Medulla oblongata (tissue), 1 donor: Measurements from ENCODE around the gene CD300LD.
"Not testable (repeated sequence)": the region's sequence is repeated elsewhere in the genome, so short reads cannot be mapped to it uniquely, and the experiment has no call there.

Source experiments
- DNase-seq: peaks from one replicate; pipeline ENCODE4 v3.0.0-alpha.2; 2015; ENCODE audit errors: extremely low spot score

The CD300LD gene

DNA sequence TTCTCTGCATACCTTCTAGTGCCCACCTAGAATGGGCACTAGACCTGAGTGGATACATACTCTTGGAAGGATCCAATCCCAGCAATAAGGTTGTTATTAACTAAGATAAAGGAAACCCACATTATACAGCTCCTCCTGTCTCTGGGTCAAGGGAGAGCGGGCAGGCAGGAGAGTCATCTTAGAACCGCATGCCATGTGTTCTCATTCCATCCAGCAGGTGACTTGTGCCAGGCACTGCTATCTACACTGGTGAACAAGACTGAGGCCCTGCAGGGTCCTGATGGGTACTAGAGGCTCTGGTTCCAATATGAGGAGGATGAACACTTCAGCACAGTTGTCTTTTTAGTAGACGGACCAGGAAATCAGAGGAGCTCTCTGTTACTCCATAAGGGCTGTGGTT, 18.9 kb downstream of the CD300LD start:
- DNase-seq: no peak

DNA sequence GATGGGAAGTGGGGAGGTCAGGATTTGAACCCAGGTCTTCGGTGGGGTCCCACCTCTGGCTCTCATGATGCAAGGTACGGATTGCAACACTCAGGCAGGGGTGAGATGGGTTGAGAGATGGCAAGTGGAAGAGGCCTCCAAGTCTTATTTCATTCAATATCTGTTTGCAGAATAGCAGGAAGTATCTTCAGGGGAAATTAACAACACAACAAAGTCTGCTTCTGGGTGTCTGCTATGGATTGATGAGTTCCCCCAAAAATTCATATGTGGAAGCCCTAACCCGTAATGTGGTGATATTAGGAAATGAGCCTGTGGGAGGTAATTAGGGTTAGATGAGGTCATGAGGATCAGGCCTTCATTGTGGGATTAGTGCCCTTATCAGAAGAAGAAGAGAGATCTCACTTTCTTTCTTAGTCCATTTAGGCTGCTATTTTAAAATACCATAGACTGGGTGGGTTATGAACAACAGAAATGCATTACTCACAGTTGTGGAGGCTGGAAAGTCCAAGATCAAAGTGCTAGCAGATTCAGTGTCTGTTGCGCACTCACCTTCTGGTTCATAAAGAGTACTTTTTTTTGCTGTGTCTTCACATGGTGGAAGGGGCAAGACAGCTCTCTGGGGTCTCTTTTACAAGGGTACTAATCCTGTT, 20.3 kb downstream of the CD300LD start:
- no peak for DNase-seq

DNA sequence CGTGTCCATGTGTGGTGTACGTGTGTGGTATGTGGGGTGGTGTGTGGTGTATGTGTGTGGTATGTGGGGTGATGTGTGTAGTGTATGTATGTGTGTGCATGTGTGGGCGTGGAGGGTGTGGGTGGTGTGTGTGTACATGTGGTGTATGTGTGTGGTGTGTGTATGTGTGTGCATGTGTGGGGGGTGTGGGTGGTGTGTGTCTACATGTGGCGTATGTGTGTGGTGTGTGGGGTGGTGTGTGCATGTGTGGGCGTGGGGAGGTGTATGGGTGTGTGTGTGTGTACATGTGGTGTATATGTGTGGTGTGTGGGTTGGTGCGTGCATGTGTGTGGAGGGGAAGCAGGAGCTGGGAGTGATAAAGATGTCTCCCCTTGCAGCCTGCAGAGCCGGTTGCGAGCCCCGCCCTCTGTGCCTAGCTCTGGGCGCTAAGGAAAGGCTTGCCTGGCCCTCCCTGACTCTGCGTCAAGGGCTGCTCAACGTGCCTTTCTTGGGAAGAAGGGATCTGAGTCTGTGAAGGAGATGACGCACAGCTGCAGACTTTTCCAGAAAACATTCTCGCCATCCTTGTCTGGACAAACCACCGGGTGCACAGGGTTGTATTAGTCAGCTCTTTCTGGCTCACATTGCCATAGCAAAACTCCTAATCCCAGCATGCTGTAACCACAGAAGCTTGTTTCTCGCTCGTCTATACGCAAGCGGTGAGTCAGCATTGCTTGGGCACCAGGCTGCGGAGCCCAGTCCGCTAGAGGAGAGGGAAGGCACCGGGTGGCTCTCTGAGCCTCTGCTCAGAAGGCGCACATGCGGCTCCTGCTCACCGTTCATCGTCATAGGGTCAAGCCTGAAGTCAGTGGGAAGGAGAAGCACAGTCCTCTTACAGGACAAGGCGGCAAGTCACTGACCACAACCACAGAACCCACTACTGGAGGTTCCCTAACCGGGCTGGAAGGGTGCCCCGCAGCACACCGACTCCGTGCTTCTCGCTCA, 22.8 kb downstream of the CD300LD start:
- DNase-seq: peak; percentile 20

DNA sequence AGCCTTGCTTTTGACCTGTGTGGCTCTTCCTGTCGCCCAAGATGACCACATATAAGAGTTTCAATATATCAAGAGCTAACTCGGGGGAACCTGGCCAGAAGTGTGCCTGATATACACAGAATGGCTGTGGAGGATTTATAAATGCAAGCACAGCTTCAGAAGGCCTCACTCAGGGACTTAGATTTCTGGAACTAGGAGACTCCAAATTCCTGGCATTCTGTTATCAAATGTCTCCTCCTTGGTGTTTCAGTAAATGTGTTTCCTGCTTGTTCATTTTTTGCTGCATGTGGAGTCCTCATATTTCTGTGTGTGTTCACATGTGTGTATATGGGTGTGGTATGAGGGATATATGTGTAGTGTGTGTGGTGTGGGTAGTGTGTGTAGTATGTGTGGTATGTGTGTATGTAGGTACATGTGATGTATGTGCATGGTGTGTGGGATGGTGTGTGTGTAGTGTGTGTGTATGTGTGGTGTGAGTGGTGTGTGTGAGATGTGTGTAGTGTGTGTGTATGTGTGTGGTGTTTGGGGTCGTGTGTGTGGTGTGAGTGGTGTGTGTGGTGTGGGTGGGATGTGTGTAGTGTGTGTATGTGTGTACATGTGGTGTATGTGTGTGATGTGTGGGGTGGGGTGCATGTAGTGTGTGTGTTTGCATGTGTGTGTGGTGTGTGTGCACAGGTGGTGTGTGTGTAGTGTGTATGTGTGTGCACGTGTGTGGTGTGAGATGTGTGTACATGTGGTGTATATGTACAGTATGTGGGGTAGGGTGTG, 23.8 kb downstream of the CD300LD start:
- DNase-seq: no peak

DNA sequence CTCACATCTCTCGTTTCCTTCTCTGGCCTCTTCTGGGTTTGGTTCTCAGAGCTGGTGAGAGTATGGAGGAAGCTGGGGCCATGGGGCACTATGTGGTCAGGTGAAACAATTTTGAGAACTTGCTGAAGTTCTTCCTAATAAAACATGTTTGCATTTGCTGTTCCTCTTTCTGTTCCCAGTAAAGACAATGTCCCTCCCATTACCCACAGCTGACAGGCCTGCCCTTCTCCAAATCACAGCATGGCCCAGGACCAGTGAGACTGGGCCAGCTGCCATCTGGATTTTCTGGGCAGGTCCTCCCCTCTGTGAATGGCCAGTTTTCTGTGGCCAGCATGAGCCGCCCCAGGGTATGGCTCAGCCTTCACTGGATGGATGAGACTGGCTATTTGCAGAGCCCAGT, 24.7 kb downstream of the CD300LD start, which contains the start of gene CD300H:
CD300H (minus strand) TSS at position 113 of the 400 bp plus-strand sequence.
- peak; percentile 61 for DNase-seq

DNA sequence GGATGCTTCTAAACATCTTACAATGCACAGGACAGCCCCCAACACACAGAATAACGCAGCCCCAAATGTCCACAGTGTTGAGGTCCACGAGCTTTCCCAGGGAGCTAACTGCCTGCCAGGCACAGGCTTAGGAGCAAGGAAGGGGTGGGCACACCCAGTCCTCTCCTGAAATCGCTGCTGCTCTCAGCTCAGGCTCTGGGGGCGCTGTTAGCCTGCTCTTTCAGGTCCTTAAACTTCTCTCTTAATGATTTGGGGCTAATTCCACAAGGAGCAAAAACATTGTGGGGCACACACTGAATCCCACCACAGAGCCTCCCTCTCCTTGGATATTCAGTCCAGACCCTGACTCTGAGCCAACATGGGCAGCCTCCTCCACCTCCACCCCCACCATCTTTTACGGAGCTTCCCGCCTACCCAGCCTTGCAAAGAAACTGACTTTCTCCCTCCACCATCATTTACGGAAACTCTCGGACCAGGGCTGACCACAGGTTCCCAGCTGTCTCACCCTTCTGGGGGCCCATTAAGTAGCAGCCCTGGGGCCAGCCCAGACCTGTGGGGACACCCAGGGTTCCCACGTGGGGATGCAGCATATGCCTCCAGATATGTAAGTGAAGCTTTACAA, 25.8 kb downstream of the CD300LD start:
- no peak for DNase-seq

DNA sequence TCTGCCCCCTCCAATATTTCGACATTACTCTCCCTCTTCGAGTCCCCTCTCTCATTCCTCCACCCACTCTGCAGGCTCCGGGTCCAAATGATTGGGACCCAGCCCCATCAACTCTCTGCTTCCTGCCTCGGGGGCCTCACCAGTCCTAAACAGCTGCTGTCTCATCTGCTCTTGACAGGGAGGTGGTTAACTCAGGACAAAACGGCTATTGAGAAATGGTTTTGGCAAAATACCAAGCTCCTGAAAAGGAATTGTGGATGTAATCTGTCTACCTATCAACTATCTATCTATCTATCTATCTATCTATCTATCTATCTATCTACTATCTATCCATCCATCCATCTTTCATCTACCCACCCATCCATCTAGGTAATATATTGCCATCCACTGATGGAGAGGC, 27.0 kb downstream of the CD300LD start:
- no peak for DNase-seq

DNA sequence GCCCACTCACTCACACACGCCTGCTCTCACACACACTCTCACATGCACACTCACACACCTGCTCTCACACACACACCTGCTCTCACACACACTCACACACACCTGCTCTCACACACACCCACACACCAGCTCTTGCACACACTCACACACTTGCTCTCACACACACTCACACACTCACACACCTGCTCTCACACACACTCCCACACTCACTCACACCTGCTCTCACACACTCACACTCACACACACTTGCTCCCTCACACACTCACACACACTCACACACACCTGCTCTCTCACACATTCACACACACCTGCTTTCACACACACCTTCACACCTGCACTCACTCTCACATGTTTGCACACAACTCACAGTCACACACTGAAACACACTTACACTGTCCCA, 28.7 kb downstream of the CD300LD start:
- DNase-seq: no peak

DNA sequence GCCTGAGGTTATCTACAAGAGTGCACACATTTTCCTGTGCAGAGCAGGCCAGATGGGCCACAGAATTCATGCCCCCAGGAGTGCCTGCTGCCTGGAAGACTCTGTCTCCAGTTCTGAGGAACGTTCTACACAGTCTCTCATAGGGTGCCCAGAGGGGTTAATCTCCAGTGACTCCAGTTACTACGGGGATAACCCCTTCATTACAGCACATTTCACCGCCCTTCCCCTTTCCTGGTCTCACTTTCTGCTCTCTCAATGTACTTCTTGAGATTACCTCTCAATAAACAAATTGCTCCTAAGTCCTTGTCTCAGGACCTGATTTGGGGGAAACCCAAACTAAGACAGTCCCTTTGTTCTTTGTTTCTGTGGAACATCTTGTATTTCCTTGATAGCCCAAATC, 30.5 kb downstream of the CD300LD start:
- DNase-seq: no peak

DNA sequence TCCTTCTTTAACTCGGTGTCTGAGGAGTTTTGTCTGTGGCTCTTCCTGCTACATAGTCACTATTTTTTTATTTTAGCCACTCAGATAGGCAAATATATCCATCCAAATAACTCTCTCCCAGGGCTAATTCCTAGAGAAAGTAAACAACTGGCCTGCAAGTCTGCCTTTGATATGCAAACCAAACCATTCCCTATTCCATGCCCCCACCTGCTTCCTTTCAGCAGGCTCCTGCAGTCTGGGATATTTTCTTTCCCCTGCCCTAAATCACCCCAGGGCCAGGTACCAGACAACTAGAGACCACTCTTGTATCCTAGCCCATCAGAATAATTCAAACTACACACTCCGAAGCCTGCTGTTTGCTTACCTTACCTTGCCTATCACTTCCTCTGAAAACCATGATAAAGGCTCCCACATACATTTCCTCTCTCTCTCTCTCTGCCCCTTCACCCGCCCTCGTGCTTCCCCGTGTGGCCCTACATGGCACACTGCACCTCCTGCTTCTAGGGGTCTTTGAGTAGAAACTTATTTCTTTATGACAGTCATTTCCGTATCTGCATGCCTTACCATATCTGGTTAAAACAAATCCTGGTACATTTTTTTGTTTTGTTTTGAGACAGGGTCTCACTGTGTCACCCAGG, 33.1 kb downstream of the CD300LD start:
- DNase-seq: no peak

DNA sequence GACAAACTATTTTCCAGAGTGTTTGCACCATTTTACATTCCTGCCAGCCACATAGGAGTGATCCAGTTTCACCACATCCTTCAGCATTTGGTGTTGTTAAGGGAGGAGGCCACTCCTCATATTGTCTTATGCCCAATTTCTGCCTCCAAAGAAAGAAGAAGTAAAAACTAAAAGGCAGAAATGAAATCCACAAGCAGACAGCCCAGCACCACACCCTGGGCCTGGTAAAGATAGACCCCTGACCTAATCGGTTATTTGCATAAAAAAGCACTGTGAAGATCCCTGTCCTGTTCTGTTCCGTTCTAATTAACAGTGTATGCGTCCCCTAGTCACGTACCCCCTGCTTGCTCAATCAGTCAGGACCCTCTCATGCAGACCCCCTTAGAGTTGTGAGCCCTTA, 33.7 kb downstream of the CD300LD start:
- DNase-seq: not testable (repeated sequence)

DNA sequence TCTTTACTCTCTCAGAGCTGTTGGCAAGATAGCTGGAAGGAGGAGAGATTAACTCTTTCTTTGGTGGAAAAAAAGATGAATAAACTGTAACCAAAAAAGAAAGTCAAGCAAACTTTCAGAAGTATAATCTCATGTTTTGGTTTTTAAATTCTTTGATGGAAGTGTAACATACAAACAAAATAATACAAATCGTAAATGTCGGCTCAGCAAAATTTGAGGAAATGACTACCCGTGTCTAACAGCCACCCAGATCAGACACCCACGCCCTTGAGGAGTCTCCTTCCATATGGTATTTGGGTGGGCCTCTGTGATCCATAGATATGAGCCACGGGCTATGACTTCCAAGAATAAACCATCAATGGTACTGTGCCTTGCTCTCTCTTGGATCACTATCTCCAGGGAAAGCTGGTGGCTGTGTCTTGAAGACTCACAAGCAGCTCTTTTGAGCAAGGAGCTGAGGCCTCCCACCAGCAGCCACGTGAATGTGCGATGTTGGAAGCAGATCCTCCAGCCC, 36.6 kb downstream of the CD300LD start:
- no peak for DNase-seq

DNA sequence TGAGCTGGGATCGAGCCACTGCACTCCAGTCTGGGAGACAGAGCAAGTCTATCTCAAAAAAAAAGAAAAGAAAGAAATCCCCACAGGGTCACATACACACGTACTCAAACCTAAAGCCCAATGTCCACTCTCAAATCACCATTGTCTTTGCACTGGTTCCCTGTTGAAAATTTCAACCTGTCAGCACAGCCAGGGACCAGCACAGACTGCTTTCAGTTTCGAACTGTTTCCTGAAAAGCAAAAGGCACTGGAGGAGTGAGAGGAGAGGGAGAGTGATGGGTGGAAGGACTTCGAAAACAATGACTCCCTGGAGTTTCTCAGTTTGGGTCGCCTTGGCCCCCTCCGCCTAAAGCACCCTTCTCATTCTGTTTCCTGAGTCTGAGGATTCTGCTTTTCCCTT, 37.2 kb downstream of the CD300LD start:
- peak; percentile 18 for DNase-seq

DNA sequence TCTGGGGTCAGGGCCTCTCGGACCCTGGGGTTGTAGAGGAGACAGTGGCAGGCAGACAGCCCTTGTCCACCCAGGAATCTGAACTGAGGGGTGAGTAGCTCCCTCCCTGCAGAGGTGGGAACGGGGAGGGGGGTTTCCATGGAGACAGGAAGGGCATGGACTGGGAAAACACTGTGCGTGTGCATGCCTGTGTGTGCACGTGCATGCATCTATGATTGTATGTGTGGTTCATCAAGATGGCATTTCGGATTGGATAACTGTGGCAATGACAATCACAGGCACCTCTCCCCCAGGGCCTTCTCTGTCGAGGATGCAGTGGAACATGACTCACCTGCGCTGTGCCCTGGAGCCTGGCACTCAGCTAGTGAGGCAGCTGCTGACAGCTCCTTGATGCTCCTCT, 40.0 kb downstream of the CD300LD start:
- no peak for DNase-seq

DNA sequence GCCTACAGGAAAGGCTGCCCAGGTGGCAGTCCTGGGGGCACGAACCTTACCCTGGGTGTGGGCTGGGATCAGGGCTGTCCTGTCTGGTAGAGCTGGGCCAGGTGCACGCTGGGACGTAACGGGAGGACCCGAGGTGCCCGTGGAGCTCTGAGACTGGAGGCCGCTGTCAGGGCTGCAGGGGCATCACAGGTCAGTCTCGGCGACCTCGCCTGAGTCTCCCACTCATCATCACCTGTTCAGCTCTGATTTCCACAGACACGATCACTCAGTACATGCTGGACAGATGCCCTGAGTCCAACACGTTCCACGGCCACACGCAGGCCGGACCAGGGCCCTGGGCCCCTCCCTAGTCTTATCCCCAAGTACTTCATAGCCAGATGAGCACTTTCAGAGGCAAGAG, 41.5 kb downstream of the CD300LD start:
- DNase-seq: no peak

DNA sequence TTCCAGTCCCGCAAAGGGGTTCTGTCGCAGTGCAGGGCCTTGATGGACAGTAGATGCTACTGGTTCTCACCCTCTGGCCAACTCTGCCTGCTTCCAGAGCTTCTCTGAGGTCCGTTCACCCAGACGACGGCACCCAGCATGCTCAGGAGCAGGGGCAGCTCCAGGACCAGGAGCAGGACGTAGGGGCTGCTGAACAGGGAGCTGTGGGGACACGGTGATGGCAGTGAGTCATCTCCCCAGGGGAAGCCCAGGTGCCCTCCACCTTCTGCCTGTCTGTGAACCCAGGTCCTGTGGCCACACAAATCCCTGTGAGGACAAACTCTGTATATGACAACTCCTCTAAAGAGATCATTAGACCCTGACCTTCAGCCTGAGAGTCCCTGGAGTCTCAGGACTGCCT, 42.7 kb downstream of the CD300LD start:
- no peak for DNase-seq

DNA sequence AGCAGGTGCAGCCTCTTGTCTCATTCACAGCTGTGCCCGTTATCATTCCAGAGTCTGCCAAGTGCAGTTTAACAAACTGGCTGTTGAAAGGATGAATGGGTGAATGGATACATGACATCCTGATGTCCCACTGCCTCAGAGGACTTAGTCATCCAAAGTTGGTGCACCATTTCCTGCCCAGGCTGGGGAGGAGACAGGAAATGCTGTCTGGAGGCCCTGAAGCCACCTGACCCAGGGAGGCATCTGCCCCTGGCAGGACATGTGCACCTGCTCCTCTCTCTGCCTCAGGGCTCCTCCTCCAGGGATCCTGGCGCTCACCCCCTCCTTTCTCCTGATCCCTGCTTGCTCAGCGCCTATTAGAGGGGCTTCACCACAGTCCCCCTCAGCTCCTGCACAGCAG, 44.3 kb downstream of the CD300LD start:
- no peak for DNase-seq

DNA sequence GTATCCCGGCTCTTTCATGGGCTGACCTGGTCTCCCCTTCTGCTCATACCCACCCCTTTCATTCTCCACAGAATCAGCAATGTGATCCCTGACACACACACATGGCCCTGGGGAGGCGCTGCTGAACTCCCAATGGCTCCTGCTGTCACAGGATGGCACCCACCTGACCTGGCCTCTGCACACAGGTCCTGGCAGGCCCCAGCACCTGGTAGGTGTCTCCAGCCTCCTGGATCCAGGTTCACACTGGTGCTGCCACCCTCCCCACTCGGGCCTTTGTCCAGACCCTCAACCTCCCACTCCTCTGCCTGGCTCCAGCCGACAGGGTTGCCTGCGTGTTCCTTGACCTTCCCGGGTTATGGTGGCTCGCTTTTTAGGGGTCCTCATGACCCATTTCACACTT, 44.8 kb downstream of the CD300LD start:
- DNase-seq: no peak

DNA sequence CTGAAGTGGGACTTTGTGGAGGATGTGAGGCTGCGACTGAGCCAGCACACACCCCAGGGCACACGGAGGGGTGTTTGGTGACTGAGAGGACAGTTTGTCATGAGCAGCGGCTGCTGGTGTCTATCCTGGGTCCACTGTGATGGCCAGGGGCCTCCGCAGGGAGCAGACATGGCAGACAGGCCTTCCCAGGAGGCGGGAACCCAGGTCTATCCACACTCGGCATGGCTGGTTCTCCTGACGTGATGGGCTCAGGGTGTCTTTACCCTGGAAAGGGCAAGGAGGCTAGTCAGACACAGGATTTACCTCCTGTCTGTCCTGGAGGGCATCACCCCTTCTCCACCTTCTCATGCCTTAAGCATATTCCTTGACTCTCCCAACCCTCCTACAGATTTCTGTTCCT, 45.5 kb downstream of the CD300LD start:
- DNase-seq: no peak

DNA sequence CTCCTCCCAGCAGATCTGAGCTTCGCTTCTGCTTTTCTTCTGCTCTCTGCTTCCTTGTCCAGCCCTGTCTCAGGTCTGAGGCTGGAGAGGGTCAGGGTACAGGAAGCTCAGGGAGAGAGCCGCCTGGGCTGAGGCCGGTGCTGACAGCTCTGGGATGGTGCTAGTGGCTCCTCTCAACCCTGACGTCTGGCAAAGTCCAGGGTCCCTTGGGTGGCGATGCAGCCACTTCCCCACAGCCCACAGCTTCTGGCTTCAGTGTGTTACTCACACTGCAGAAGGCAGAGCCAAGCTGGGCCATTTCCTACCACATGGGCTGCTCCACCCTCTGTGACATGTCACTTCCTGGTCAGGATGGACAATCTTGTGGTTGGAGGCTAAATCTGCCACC, 46.2 kb downstream of the CD300LD start, which contains the start of gene CD300C:
CD300C (minus strand) TSS at position 273 of the 388 bp plus-strand sequence. CDS start 333 bp downstream, outside the sequence.
- peak; percentile 62 for DNase-seq
